K562 treated with DMSO at 1 percent for 4 hours (cell line): Measurements from ENCODE around the gene PHF5A. TPM values are rescaled to one million over a fixed set of nuclear protein-coding genes. Genes with fewer than 3 reads are reported as not detected.

Experiments used
- total RNA-seq: library from RNA; unstranded; fragments of 300-600 nt; gene quantifications from 2 replicates; pipeline ENCODE4 v1.2.3, GENCODE V29; 2022; ENCODE audit not compliant: insufficient read depth

The PHF5A gene, protein sequence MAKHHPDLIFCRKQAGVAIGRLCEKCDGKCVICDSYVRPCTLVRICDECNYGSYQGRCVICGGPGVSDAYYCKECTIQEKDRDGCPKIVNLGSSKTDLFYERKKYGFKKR
- total RNA-seq: 47.3 and 52.8 TPM in 2 replicates

DNA sequence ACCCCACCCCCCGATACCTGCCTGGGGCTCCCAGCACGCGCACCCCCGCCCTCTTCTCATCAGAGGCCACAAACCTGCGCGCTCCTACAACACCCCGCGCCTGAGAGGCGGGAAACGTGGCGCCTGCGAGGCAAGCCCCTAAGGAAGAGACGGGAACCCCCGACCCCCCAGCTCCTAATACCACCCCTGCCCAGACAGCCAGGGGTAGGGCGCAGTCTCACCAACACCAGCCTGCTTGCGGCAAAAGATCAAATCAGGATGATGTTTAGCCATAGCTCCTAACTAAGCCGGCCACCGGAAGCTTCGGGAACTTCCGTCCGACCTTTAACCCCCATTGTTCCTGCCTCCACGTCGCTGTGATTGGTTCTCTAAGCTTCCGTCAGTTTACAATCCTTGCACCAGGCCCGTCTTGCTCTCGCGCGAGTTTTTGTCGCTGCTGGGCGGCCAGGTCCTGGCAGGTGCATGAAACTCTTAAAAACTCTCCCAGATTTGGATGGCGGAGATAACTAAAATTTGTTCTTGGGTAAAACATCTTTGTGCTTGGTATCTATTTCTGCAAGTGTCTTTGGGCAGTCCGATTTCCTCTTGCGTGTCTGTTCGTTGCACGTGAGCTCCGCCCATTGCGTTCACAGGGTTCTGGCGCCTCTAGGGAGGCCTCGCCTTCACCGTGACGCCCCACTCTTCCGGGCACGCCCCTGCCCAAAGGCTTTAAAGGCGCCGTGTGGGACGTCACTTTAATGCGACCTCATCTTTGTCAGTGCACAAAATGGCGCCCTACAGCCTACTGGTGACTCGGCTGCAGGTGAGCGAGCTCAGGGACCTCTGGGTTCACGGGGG is at the start of gene PHF5A, which contains the start of gene ACO2:
Gene PHF5A, minus strand, starts transcription at position 312 of the 837 bp plus-strand sequence. Its CDS starts 39 bp downstream, at position 273.
Gene ACO2, plus strand, starts transcription at position 737 of the 837 bp plus-strand sequence. Its CDS starts 30 bp downstream, at position 767.

DNA sequence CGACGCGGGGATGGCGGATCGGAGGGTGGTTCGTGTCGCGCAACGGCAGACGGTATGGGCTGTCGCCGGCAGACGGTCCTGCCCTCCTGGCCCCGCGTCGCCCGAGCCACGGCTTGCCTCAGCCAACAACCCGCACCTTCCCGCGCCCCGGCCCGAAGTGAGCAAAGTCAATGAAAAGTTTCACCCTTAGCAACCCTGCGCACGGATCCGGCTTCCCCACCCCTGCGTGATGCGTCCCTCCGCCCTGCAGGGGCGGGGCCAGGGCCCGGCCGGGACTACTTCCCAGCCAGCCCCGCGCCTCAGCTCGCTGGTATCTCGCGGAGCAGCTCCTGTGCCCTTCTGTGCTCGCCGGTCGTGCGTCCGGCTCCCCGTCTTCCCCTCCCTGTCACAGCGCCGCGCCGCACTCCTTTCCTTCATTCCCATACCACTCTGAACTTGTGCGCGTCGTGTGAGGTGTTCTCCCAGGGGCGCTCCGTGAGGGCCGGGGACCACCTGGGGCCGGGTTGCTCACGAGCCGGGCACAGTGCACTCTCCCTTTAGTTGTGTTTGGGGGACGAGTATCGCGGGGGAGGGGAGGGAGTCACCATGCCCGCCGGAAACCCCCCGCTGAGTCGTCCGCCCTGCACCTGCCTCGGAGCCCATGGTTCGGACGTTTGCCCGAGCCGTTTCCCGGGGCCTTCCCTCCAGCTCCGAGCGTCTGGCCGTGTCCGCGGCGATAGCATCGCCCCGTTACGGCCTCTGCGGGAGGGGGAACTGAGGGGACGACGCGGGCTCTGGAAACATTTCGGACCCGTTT is 21.7 kb downstream of the PHF5A start, which contains the start of gene TOB2:
Gene TOB2, minus strand, starts transcription at position 163 of the 796 bp plus-strand sequence. CDS start 9,456 bp downstream, outside the sequence.

Other genes starting within 250 kb of the PHF5A start
- gene CHADL, start 227.8 kb downstream of the PHF5A start, total RNA-seq: not detected in 2 replicates
- gene RANGAP1, start 182.5 kb downstream of the PHF5A start, total RNA-seq: 95.8 and 110 TPM in 2 replicates
- 32.3 and 35.7 TPM in 2 replicates for gene ZC3H7B, start 167.2 kb downstream of the PHF5A start, total RNA-seq
- 0.61 and 1.2 TPM in 2 replicates for gene TEF, start 86.8 kb downstream of the PHF5A start, total RNA-seq
- 14.3 and 18.5 TPM in 2 replicates for gene TOB2, start 21.9 kb downstream of the PHF5A start, total RNA-seq
- gene ACO2, start 425 bp upstream of the PHF5A start, total RNA-seq: 87.5 and 99.7 TPM in 2 replicates
- 11.4 and 16.7 TPM in 2 replicates for gene POLR3H, start 75.8 kb upstream of the PHF5A start, total RNA-seq
- gene CSDC2, start 92.3 kb upstream of the PHF5A start, total RNA-seq: not detected in 2 replicates
- gene PMM1, start 121.1 kb upstream of the PHF5A start, total RNA-seq: 41.3 and 54.8 TPM in 2 replicates
- gene DESI1, start 152.4 kb upstream of the PHF5A start, total RNA-seq: 12.7 and 14.7 TPM in 2 replicates
- 255 and 261 TPM in 2 replicates for gene XRCC6, start 152.6 kb upstream of the PHF5A start, total RNA-seq
- gene SNU13, start 220.2 kb upstream of the PHF5A start, total RNA-seq: 112 and 113 TPM in 2 replicates
- not detected in 2 replicates for gene MEI1, start 230.8 kb upstream of the PHF5A start, total RNA-seq